SK-N-SH (cell line): ENCODE data around the gene ITPRID1. TPM values are rescaled to one million over a fixed set of nuclear protein-coding genes. Genes with fewer than 3 reads are reported as not detected.

Source experiments
- CTCF ChIA-PET: fragments of 300-600, 350-600 bp; formaldehyde crosslinking; extraction: SDS; loops from one replicate; lab custom pipeline; 2021; lab: Yijun Ruan, JAX
- POLR2A ChIA-PET: fragments of 350-600 bp; sonication (Branson Sonifier 250); formaldehyde crosslinking; extraction: SDS; loops from one replicate; lab custom pipeline; 2020; ENCODE audit warnings: antibody characterized with exemption, inconsistent platforms; lab: Yijun Ruan, JAX
- DNase-seq: peaks from one replicate; pipeline ENCODE4 v3.0.0; 2012
- H2AFZ ChIP-seq: fragments of 200-600 bp; sonication (generic); 2 replicates; pipeline ENCODE4 v1.8.1; 2016; ENCODE audit warnings: antibody characterized with exemption, mild to moderate bottlenecking, low read depth
- H3F3A ChIP-seq: fragments of 200-600 bp; sonication (generic); replicated peaks from 2 replicates; pipeline ENCODE3; 2016; ENCODE audit warnings: antibody characterized with exemption, mild to moderate bottlenecking; ENCODE audit not compliant: insufficient read depth
- H3K27ac ChIP-seq, 2 experiments: fragments of 200-500 bp in 1 of 2; fragments of 200-600 bp in 1 of 2; sonication (Bioruptor generic) in 1 of 2; sonication (generic), shearing (Covaris generic) in 1 of 2; 2 replicates each; pipeline versions ENCODE4 v1.5.1 to v1.6.1; 2014 to 2016; ENCODE audit warnings: low read depth in 2 of 2, inconsistent platforms in 1 of 2, low read length in 1 of 2, mild to moderate bottlenecking in 1 of 2, mixed read lengths in 1 of 2
- H3K27me3 ChIP-seq: fragments of 200-600 bp; sonication (generic), shearing (Covaris generic); 2 replicates; pipeline ENCODE4 v1.6.1; 2016; ENCODE audit warnings: mixed run types; ENCODE audit not compliant: insufficient read depth
- H3K36me3 ChIP-seq, 2 experiments: fragments of 200-500 bp in 1 of 2; fragments of 200-600 bp in 1 of 2; sonication (Bioruptor generic) in 1 of 2; sonication (generic) in 1 of 2; replicated peaks in 1 of 2; 2 replicates each; pipeline versions ENCODE3 to v1.5.1; 2014 to 2016; ENCODE audit warnings: low read length in 1 of 2, mild to moderate bottlenecking in 1 of 2; ENCODE audit not compliant: insufficient read depth in 2 of 2, control insufficient read depth in 1 of 2
- H3K4me1 ChIP-seq, 2 experiments: fragments of 200-500 bp in 1 of 2; fragments of 200-600 bp in 1 of 2; sonication (Bioruptor generic) in 1 of 2; sonication (generic), shearing (Covaris generic) in 1 of 2; 2 replicates each; pipeline versions ENCODE4 v1.5.1 to v1.6.1; 2014 to 2016; ENCODE audit warnings: low read depth in 1 of 2, low read length in 1 of 2, mixed run types in 1 of 2; ENCODE audit not compliant: insufficient read depth in 2 of 2, control insufficient read depth in 1 of 2
- H3K4me2 ChIP-seq: fragments of 200-600 bp; sonication (generic), shearing (Covaris generic); 2 replicates; pipeline ENCODE4 v1.6.1; 2017; ENCODE audit warnings: mixed run types
- H3K4me3 ChIP-seq, 2 experiments: fragments of 200-500 bp in 1 of 2; fragments of 200-600 bp in 1 of 2; sonication (Bioruptor generic) in 1 of 2; sonication (generic), shearing (Covaris generic) in 1 of 2; 2 replicates each; pipeline versions ENCODE4 v1.5.1 to v1.8.1; 2014 to 2016; ENCODE audit warnings: low read depth in 2 of 2, inconsistent platforms in 1 of 2, low read length in 1 of 2, mild to moderate bottlenecking in 1 of 2, mixed read lengths in 1 of 2, moderate library complexity in 1 of 2
- H3K79me2 ChIP-seq: fragments of 200-600 bp; sonication (generic); 2 replicates; pipeline ENCODE4 v1.8.1; 2017; ENCODE audit warnings: mild to moderate bottlenecking; ENCODE audit not compliant: insufficient read depth
- H3K9ac ChIP-seq: fragments of 200-600 bp; sonication (generic); 2 replicates; pipeline ENCODE4 v1.6.1; 2017; ENCODE audit warnings: mixed run types
- H3K9me2 ChIP-seq: fragments of 200-600 bp; sonication (generic); 2 replicates; pipeline ENCODE4 v1.6.1; 2017; ENCODE audit warnings: mixed run types
- H3K9me3 ChIP-seq: fragments of 200-600 bp; sonication (generic); 2 replicates; pipeline ENCODE4 v1.6.1; 2017; ENCODE audit warnings: mixed run types, mild to moderate bottlenecking, moderate library complexity
- H4K20me1 ChIP-seq: fragments of 200-600 bp; sonication (generic); 2 replicates; pipeline ENCODE4 v1.6.1; 2017; ENCODE audit warnings: mild to moderate bottlenecking, mixed run types; ENCODE audit not compliant: insufficient read depth
- CHD2 ChIP-seq: fragments of 150-350 bp; IDR thresholded peaks from 2 replicates; pipeline ENCODE4 v1.6.1; 2018; ENCODE audit warnings: low read length; ENCODE audit not compliant: partially characterized antibody
- CTCF ChIP-seq: fragments of 200-600 bp; sonication (generic); IDR thresholded peaks from 2 replicates; pipeline ENCODE4 v1.6.1; 2017; ENCODE audit warnings: antibody characterized with exemption, mild to moderate bottlenecking, moderate library complexity
- EP300 ChIP-seq, 2 experiments: IDR thresholded peaks; 2 replicates each; pipeline versions ENCODE4 v1.4.0 to v1.6.1; 2012; ENCODE audit warnings: borderline replicate concordance in 1 of 2, low read depth in 1 of 2, low read length in 1 of 2
- FOXM1 ChIP-seq: IDR thresholded peaks from 2 replicates; pipeline ENCODE4 v1.4.0; 2012; ENCODE audit warnings: low read depth, mild to moderate bottlenecking
- GABPA ChIP-seq: IDR thresholded peaks from 2 replicates; pipeline ENCODE4 v1.4.0; 2012; ENCODE audit warnings: low read depth, mild to moderate bottlenecking
- IRF3 ChIP-seq: fragments of 150-350 bp; IDR thresholded peaks from 2 replicates; pipeline ENCODE4 v1.6.1; 2016; ENCODE audit warnings: mild to moderate bottlenecking, low read depth, low read length
- REST ChIP-seq: IDR thresholded peaks from 2 replicates; pipeline ENCODE4 v1.6.1; 2012; ENCODE audit warnings: mild to moderate bottlenecking, low read depth, low read length, moderate library complexity
- RFX5 ChIP-seq: IDR thresholded peaks from 2 replicates; pipeline ENCODE4 v1.6.1; 2012; ENCODE audit warnings: mild to moderate bottlenecking, improper control_type of control experiment, low read length
- SIN3A ChIP-seq: IDR thresholded peaks from 2 replicates; pipeline ENCODE4 v1.6.1; 2012; ENCODE audit warnings: low read depth, mild to moderate bottlenecking, low read length, moderate library complexity, borderline replicate concordance
- TCF12 ChIP-seq: IDR thresholded peaks from 2 replicates; pipeline ENCODE4 v1.4.0; 2012
- TEAD4 ChIP-seq: IDR thresholded peaks from 2 replicates; pipeline ENCODE4 v1.4.0; 2012; ENCODE audit warnings: mild to moderate bottlenecking, borderline replicate concordance; ENCODE audit not compliant: insufficient read depth
- USF1 ChIP-seq: IDR thresholded peaks from 2 replicates; pipeline ENCODE4 v1.4.0; 2012; ENCODE audit warnings: low read depth, borderline replicate concordance
- YY1 ChIP-seq: IDR thresholded peaks from 2 replicates; pipeline ENCODE4 v1.4.0; 2012; ENCODE audit warnings: low read depth, mild to moderate bottlenecking
- WGBS: methylation state at CpG from one replicate; pipeline ENCODE4 v1.1.6; 2017; ENCODE audit warnings: low lambda C conversion rate; 5-methylcytosine and 5-hydroxymethylcytosine counted together
- polyA plus RNA-seq, 3 experiments: library from polyadenylated mRNA; depleted of rRNA; stranded (reverse); fragments of >200 nt; gene quantifications; 2 replicates each; pipeline ENCODE4 v1.2.3, GENCODE V29; 2012

ITPRID1 gene
- polyA plus RNA-seq (2012; rRNA removed), result not detected in 2 replicates
- not detected in 2 replicates for polyA plus RNA-seq (2012; cell fraction: cytosol; rRNA removed)
- not detected in 2 replicates for polyA plus RNA-seq (2012; cell fraction: nucleus; rRNA removed)

- Histone ChIP-seq H3K36me3 (no peaks in the 10 kb centered on the region), H3K79me2 (no peaks in the 10 kb centered on the region), H3K9me3 (no peaks in the 10 kb centered on the region), H3K4me2 (no peak within 1 kb of the TSS), H3K27me3 (no peaks in the 10 kb centered on the region), H3K4me3 (no peak within 1 kb of the TSS), H3K4me1 (no peaks in the 10 kb centered on the region), H3K9me2 (no peaks in the 10 kb centered on the region), H3F3A (no peaks in the 10 kb centered on the region), H4K20me1 (no peaks in the 10 kb centered on the region), H3K27ac (no peak within 1 kb of the TSS), H2AFZ (no peak within 1 kb of the TSS), H3K9ac (no peak within 1 kb of the TSS)
- no peak for DNase-seq
- 0% methylated on average over 4 of the region's 4 CpGs for WGBS
- TF ChIP-seq SIN3A (no peak), REST (no peak), TCF12 (no peak), YY1 (no peak), CHD2 (no peak), EP300 (IDR thresholded peaks at IDR 0.05; ENCODE audit: borderline replicate concordance in 1 of 2, low read depth in 1 of 2, low read length in 1 of 2) (no peak), RFX5 (no peak), GABPA (no peak), FOXM1 (no peak), TEAD4 (no peak), USF1 (no peak), CTCF (no peak), IRF3 (no peak)
- ChIA-PET CTCF (interaction anchor here (1.3 kb wide), 1 partner anchor 379 kb away, joined by 3 read pairs; no protein-coding TSS in a partner anchor), POLR2A (no interaction called here)
Observed at GRCh38 chr7:31513790-31514189, at the start of gene ITPRID1. TSS of gene ITPRID1 (plus strand) at chr7:31514090. CDS start at chr7:31553025, 38,935 bp downstream.
